Caki2 (cell line): Measurements from ENCODE around the gene MCC. TPM values are rescaled to one million over a fixed set of nuclear protein-coding genes. Genes with fewer than 3 reads are reported as not detected.

Experiments used
- DNase-seq: peaks from one replicate; pipeline ENCODE4 v3.0.0-alpha.2; 2015; ENCODE audit warnings: low read depth
- in situ Hi-C: cut with HindIII; loops from 2 replicates; pipeline ENCODE4 v1.10.0; 2016; ENCODE audit warnings: low sequenced_read_pairs, low pct_unique_long_range_greater_than_20kb, mixed read lengths
- total RNA-seq: library from RNA; depleted of rRNA; stranded (reverse); fragments of >200 nt; shearing (Covaris generic); gene quantifications from 2 replicates; pipeline ENCODE4 v1.2.3, GENCODE V29; 2014; ENCODE audit warnings: low replicate concordance

Gene MCC
- total RNA-seq, 1 experiment from 2014 or later = 0.20 TPM

- no peak for DNase-seq
- in situ Hi-C loops = no loop called here
Observed at GRCh38 chr5:113226116-113226736, 262.0 kb downstream of the MCC start.

- in situ Hi-C loops = no loop called here
- DNase-seq = no peak
Observed at GRCh38 chr5:113225259-113225658, 263.0 kb downstream of the MCC start.

- no peak for DNase-seq
- in situ Hi-C loops = no loop called here
Observed at GRCh38 chr5:113224605-113225065, 263.6 kb downstream of the MCC start.

GRCh38 chr5:113223831-113224604 is 264.2 kb downstream of the MCC start:
- no peak for DNase-seq
- in situ Hi-C loops = no loop called here

GRCh38 chr5:113223315-113223714 is 264.9 kb downstream of the MCC start:
- no peak for DNase-seq
- in situ Hi-C loops = no loop called here

GRCh38 chr5:113221294-113222176 is 266.7 kb downstream of the MCC start:
- in situ Hi-C loops = no loop called here
- no peak for DNase-seq

GRCh38 chr5:113219695-113220094 is 268.6 kb downstream of the MCC start:
- DNase-seq = no peak
- in situ Hi-C loops = no loop called here

GRCh38 chr5:113218906-113219517 is 269.2 kb downstream of the MCC start:
- DNase-seq = no peak
- in situ Hi-C loops = no loop called here

- DNase-seq = no peak
- in situ Hi-C loops = no loop called here
Observed at GRCh38 chr5:113218200-113218599, 270.1 kb downstream of the MCC start.

GRCh38 chr5:113217619-113218184 is 270.6 kb downstream of the MCC start:
- in situ Hi-C loops = no loop called here
- DNase-seq = no peak

GRCh38 chr5:113216545-113216944 is 271.7 kb downstream of the MCC start:
- DNase-seq = no peak
- in situ Hi-C loops = no loop called here

GRCh38 chr5:113215401-113216060 is 272.7 kb downstream of the MCC start:
- DNase-seq = no peak
- in situ Hi-C loops = no loop called here

GRCh38 chr5:113214606-113215323 is 273.5 kb downstream of the MCC start:
- no peak for DNase-seq
- in situ Hi-C loops = no loop called here

GRCh38 chr5:113213551-113214425 is 274.5 kb downstream of the MCC start:
- no peak for DNase-seq
- in situ Hi-C loops = no loop called here

GRCh38 chr5:113212244-113212920 is 275.9 kb downstream of the MCC start:
- no peak for DNase-seq
- in situ Hi-C loops = no loop called here

- in situ Hi-C loops = no loop called here
- no peak for DNase-seq
Observed at GRCh38 chr5:113209498-113209897, 278.8 kb downstream of the MCC start.
